ENCODE results near the gene JMJD4.

Gene JMJD4

DNA sequence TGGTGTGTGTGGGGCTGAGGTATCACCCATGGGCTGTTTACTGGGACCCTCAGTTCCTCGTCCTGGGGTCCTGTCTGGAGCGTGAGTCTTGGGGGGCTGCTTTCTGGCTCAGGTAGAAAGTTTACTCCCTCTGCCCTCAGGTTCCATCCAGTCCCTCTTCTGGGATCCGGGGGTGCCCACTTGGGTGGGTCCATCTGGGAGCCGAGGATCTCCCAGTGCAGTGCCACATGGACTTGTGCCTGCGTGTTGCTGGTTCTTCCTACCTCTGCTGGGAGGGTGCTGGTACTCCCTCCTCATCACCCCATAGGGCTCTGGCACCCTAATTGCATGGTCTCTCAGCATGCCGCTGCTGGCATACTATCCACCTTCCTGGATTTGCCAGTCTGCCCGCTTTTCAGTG lies 14.1 kb upstream of the JMJD4 start:
- no peak for DNase-seq (ENCODE audit: low read depth)

DNA sequence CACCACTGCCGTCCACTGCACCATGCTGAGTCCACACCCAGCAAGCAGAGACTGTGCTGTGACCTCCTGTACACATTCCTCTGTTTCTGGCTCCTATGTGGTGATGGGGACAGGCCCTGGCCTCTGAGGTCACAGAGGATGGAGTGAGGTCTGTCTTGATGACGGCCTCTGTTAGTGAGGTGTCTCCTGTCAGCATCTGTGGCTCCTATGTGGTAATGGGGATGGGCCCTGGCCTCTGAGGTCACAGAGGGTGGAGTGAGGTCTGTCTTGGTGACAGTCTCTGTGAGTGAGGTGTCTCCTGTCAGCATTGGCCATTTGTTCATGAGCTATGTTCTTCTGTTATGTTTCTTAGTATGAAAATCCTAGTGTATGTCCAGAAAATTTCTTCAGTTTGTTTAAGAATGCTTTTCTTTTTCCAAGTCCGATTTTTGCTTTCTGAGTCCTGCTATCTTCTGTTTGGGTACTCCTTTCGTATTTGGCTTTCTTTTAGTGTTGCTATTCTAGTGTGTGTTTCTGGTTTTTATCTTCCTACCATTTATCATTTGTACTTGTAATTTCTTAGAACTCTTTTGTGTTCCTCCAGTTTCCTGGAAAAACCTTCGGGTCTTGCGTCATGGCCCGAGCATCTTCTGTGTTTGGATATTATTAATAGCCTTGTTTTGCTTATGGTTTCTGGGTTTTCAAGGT lies 13.5 kb upstream of the JMJD4 start:
- DNase-seq (ENCODE audit: low read depth), result no peak

DNA sequence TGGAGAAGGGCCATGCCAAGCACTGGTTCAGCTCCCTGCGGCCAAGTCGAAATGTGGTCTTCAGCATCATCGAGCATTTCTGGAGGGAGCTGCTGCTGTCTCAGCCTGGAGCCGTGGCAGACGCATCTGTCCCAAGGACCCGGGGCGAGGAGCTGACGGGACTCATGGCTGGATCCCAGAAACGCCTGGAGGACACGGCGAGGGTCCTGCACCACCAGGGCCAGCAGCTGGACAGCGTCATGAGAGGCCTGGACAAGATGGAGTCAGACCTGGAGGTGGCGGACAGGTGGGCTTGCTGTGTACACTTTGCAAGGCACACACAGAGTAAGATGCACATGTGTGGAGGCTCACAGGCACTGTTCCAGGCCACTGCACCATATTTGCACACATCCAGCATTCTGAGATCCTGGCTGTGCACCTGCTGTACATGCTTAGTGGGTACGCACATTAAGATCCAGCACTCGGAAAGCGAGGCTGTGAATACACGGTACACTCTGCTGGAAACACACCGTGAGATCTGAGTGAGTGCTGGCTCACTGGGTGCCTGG lies 12.9 kb upstream of the JMJD4 start:
- no peak for DNase-seq (ENCODE audit: low read depth)

DNA sequence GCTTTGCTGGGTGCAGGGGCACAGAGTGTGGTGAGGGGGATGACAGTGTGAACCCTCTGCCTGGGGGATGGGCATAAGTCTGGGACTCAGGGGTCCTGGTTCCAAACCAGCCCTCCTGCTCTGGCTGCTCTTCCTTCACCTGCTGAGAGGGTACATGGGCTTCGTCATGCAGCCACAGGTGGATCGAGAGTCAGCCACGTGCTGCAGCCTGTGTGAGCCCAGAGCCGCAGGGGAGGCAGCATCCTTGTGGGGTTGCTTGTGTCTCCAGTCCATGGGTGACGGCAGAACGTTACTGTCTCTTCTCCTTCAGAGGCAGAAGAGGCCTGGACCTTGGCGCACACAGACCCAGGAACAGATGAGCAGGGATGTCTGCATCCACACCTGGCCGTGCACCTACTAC lies 12.3 kb upstream of the JMJD4 start:
- no peak for DNase-seq (ENCODE audit: low read depth)

DNA sequence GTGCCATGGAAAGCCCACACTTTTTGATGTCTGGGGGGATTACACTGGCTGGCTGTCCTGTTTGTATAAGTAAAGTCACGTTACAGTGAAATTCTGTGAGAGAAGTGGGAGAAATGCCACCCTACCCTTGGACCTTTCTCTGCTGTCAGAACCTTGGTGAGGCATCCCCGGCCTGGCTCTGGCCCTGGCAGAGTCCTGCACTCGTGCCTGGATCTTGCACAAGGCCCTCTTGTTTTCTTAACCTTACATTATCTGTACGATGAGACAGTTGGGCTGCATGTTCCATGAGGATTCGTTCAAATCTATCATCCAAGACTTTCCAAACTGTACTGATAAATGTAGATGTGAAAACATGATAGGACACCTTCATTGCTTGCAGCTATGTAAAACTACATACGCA lies 11.6 kb upstream of the JMJD4 start:
- no peak for DNase-seq (ENCODE audit: low read depth)

DNA sequence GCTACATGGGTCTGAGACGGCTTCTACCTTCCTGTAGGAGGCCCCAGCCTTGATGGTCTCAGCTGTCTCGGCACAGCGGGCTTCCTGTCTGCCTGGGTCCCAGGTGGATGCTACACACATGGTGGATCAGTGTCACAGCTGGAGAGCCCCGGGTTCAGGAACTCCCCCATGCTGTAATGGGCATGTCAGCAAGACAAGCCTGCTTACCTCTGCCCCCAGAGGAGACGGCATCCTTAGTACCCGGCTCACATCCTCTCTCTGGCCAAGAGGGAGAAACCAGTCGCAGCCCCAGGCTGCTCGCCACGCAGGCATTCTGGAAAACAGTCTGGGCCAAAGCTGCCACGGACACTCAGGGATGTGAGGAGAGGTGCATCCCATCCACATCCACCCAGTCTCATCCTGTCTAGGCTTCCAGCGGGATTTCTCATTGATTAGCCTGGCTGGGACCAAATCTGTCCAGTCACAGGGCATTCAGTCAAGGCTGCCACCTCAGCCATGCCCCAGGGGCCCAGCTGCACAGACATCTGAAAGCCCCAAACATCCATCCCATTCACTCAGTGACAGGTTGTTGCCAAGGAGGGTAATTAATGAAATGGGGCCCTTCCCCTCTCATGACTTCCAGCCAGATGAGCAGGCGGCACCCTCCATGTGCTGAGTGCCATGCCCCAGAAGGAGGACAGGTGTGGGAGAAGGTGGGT lies 10.6 kb upstream of the JMJD4 start:
- no peak for DNase-seq (ENCODE audit: low read depth)

DNA sequence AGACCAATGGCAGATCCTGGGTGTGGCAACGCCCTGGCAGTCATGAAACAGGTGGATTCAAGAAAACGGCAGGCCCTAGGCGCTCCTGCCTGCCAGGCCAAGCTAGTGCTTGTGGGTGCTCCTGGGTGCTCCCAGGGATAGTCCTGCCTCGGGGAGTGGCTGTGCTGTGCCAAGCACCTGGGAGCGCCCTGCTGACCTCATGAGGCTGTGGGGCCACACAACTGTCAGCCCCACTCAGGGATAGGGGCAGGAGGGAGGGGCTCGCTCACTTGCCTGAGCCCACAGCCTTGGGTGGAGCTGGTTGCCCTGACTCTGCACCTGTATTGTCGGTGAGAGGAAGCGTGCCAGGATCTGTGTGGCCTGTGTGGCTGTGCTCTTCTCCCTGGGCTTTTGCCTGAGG lies 9.6 kb upstream of the JMJD4 start:
- DNase-seq (ENCODE audit: low read depth), result no peak

DNA sequence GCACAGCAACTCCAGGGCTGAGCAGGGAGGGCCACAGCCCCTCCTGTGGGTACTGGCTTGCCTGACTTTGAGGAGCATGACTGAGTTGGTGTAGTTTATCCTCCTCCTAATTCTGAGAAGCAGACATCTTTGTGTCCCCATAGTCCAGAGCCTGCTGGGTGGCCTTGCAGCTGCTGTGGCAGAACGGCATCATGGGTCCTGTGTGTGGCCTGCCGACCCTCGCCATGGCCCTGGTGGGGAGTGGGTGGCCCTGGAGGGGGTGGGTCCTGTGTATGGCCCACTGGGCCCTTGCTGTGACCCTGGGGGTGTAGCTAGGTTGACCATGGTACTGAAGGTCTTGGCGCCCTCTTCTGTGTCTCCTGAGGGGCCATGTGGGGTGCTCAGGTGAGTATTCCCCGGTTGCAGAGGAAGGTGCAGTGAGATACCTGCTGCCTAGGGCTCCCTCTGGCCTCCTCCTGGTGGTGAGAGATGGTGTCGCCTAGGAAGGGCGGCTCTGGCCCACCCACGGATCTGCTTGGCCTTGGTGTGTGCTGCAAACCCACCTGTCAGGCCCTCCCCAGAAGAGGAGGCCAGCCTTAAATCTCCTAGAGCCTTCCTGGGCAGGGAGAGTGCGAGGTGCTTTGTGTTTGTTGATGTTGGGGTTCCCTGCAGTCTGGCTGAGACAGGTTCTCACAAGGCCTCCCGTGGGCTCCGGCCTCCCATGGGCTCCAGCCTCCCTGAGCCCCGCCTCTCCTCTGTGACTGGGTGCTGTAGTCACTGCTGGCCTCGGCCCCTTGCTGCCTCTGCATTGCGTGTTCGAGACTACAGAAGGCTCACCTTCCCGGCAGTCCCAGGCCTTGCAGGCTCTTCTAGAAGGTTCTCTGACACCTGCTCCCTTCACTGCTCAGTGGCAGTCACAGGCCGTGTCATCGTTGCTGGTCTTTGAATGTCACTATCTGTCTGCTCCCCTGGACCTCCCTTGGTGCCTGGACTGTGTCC lies 7.9 kb upstream of the JMJD4 start:
- DNase-seq (ENCODE audit: low read depth), result no peak

DNA sequence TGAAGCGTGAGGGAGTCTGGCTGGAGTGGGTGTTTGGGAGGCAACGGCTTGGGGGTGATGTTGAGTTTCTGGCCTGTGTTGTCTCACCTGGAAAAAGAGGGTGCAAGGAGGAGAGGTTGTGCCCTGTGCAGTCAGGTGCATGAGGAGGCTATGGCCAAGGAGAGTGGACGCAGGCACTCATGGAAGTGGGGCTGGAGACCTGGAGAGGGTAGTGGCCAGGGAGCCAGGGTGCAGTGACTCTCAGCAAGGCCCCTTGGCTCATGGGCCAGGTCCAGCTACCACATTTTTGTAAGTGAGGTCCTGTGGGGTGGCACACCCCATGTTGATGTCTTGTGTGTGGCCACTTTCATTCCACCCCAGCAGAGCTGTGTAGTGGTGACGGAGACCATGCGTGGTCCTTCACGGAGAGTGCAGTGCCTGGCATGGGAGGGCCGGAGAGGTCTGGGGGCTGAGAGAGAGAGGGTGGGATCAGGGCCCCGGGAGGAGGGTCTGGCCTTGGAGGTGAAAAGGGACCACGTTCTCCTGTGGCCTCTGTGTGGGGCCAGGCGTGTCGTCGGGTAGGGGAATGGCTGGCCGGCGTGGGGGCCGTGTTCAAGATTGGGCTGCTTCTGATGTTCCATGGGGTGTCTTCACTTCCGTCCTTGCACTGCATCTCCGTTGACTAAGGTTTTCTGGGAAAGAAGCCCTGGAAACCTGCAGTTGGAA lies 6.2 kb upstream of the JMJD4 start:
- no peak for DNase-seq (ENCODE audit: low read depth)

DNA sequence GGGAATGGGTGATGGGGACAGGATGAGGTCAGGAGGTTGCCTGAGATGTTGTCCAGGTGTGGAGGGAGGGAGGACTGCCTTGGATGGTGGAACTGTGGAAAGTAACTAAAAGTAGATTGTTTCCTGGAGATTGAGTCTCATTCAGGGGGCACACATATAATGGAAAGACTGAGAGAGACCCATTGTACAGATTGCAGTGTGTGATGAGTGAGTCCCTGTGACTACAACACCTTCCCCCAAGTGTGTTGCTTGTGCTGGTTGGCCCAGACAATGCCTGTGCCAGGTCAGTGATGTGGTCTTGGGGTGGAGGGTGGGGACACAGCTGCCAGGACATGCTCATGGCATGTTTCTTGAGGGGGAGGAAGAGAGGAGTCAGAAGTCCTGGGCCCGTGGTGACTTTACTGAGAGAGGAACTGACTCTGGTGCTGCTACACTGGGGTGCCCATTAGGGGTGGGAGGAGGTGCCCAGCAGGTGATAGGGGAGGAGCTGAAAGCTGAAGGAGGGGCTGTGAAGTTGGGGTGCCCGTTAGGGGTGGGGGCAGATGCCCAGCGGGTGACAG lies 5.4 kb upstream of the JMJD4 start:
- no peak for DNase-seq (ENCODE audit: low read depth)

DNA sequence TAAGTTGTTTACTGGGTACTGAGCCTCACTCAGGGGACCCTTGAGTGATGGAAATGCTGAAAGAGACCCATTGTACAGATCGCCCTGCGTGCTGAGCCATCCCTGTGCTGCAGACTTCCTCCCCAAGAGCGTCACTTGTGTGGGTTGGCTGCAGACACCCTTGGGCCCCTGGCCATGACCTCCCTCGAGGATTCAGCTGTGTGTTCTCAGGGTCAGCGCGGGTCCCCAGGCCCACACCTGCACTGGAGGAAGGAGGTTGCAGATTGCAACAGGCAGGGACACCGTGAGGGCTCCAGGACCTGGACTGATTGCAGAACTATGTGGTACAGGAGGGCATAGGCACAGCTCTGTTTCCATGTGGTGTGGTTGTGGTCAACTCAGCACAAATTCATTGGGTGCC lies 4.5 kb upstream of the JMJD4 start:
- DNase-seq (ENCODE audit: low read depth), result no peak

DNA sequence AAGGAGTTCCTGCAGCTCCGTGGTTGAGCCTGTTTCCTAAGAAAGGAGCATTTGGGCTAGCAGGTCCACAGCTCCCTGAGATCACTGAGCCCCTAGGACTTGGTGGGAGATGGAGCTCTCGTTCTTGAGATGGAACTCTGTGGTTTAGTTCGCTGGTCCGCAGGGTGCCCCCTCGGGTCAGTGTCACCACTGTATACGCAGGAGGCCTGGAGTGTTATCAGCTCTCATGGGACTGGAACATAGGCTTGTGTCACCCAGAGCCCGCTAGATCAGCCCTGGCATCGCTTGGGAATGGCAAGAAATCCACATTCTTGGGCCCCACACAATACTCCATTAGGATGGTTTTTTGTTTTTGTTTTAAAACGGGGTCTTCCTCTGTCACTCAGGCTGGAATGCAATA lies 3.7 kb upstream of the JMJD4 start:
- no peak for DNase-seq (ENCODE audit: low read depth)

DNA sequence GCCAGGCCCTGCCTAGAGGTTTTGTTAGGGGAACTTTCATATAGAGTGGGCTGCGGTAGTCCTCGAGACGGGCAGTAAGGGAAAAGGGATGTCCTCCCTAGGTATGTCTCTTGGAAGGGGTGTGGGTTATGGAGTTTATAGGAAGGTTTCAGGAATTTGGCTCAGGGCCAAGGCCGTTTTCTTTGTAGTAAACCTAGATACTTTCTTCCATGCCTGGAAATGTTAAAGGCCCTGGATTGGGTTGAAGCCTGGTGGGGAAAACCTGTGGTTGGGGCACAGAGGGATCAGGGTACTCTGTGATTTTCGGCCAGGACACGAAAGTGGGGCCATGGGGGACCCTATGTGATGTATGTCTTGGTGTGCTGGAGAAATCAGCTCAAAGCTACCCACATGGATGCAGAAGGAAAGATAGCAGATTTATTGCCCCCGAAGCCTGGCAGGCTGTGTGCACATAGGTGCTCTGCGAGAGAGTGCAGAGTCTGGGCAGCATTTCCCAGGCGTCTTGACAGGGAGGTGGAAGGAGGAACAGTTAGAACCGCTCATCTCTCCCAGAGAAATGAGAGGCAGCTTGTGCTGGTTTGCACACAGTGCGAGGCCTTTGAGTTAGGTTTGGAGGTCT lies 1.8 kb upstream of the JMJD4 start:
- no peak for DNase-seq (ENCODE audit: low read depth)

DNA sequence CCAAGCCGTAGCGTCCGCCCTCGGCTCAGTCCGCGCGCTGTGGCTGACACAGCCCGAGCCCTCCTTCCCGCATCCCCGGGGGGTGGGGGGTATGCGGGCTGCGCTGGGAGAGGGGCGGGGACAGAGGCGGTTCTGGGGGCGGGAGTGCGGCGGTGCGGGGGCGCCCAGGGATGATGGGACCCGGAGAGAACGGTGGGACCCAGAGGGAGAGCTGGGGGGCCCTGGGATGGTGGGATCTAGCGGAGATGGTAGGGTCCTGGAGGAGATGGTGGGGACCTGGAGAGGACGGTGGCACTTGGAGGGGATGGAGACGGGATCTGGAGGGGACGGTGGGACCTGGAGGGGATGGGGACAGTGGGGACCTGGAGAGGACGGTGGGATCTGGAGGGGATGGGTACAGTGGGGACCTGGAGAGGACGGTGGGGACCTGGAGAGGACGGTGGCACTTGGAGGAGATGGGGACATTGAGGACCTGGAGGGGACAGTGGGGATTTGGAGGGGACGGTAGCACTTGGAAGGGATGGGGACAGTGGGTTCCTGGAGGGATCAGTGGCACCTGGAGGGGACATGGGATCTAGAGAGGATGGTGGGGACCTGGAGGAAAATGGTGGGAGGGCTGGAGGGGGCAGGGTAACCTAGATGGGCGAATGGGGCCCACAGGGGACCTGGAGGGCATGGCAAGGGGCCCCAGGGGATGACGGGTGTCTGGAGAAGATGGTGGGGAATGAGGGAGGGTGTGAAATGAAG lies 610 bp upstream of the JMJD4 start:
- no peak for DNase-seq (ENCODE audit: low read depth)

DNA sequence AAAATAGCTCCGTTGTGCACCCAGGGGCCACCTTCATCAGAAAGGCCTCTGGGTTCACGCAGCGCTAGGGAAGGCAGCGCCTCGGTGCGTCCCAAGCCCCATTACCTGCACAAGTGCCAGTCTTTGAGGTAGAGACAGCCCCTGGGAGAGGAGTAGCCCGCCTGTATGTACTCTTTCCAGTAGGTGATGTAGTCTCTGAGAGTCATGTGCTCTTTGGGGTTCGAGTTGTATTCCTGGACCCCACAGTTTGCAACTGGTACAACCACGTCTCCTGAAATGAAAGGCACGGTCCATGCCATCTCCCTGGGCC lies 601 bp downstream of the JMJD4 start:
- DNase-seq (ENCODE audit: low read depth), result no peak

DNA sequence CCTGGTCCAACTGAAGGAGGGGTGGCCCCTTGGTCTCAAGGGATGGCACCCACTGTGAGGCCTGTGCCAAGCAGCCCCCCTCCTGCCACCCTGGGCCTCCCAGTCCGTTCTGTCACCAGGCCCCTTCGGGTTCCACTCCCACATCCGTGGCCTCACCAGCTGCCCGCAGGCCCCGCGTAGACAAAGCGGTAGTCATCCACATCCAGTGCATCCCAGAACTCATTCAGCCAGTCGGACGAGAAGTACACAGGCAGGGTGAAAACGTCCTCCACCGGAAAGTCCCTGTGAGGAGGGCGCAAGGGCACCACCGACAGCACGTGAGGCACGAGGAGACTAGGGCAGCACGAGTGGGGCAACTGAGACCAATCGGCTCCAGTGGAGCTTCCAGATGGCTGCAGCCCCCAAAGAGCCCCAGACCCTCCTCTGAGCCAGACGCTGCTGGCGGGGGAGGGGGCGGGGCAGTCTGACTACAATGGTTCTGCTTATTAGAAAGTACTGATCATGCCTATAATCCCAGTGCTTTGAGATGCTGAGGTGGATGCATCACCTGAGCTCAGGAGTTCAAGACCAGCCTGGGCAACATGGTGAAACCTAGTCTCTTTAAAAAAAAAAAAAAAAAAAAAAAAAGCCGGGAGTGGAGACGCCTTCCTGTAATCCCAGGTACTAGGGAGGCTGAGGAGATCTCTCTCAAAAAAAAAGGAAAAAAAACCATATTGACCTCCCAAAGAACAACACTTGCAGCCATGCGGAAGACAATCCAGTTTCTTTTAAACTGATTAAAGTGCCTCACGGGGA lies 1.2 kb downstream of the JMJD4 start:
- DNase-seq (ENCODE audit: low read depth), result no peak

DNA sequence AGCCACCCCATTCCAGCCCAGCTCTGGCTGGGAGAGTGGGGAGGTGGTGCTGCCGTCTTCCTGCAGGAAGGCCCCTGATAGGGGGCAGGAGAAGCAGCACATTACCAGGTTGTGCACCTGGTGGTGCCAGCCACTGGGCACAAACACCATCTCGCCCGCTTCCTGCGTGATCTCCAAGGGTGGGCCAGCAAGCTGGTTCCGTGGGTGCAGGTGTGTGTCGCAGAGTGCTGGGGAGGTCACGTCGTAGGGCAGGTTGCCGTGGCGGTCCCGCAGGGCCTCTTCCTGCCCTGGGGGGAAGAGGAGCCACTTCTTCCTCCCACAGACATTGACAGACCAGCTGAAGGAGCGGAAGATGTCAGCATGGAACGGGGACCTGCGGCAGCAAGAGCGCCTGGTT lies 1.8 kb downstream of the JMJD4 start:
- no peak for DNase-seq (ENCODE audit: low read depth)

DNA sequence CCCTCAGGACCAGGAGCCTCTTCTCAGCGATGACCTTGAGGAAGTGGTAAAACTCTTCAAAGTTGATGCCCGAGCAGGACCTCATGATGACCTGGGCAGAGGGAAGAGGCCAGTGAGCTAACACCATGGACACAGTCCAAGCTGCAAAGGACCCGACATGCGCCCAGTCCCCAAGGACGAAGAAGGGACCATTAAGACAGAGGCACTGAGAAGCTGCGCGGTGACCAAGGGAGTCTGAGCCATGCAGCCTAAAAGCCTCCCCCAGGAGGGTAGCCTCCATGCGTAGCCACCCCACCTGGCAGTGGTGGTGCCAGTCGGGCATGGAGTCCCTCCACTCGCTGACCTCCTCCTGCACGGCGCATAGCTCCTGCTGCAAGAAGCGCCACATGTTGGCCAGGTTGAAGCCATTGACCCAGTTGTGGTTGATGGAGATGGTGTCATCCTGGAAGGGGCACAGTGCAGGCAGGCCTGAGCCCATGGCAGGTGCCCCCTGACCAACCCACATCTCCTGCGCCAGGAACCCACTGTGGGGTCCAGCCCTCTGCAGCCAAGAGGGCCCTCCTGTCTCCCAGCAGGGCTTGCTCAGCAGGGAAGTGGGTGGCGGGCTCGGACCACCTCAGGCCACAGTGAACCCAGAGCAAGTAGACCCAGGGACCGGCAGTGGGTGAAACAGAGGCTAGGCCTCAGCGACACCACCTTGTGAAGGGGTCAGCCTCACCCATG lies 2.4 kb downstream of the JMJD4 start:
- DNase-seq (ENCODE audit: low read depth), result no peak

All from GM04503 (cell line).